HG03097 (cell line): ENCODE results near the gene DNAJB8.

Source experiments
- ATAC-seq: cut with Tn5 transposase; IDR thresholded peaks from one replicate; pipeline ENCODE4 v1.9.1; 2021; ENCODE audit not compliant: unreplicated experiment, low FRiP score

DNAJB8 gene

GRCh38 chr3:128429751-128430150 is 36.9 kb downstream of the DNAJB8 start:
- ATAC-seq, result no peak

- no peak for ATAC-seq
These were observed 37.4 kb downstream of the DNAJB8 start for GRCh38 chr3:128429275-128429674.

GRCh38 chr3:128427872-128428822 is 38.5 kb downstream of the DNAJB8 start:
- ATAC-seq, result no peak

GRCh38 chr3:128427175-128427857 is 39.4 kb downstream of the DNAJB8 start:
- ATAC-seq, result no peak

- ATAC-seq, result peak; percentile 59
These were observed 40.4 kb downstream of the DNAJB8 start for GRCh38 chr3:128426128-128426921.

- ATAC-seq, result no peak
These were observed 40.9 kb downstream of the DNAJB8 start for GRCh38 chr3:128425846-128426127.

- ATAC-seq, result no peak
These were observed 41.4 kb downstream of the DNAJB8 start for GRCh38 chr3:128425142-128425845.

GRCh38 chr3:128424508-128425069 is 42.1 kb downstream of the DNAJB8 start:
- no peak for ATAC-seq

GRCh38 chr3:128423525-128424147 is 43.1 kb downstream of the DNAJB8 start:
- no peak for ATAC-seq

GRCh38 chr3:128422762-128423524 is 43.7 kb downstream of the DNAJB8 start:
- ATAC-seq, result no peak

GRCh38 chr3:128421966-128422365 is 44.7 kb downstream of the DNAJB8 start:
- ATAC-seq, result no peak

- ATAC-seq, result no peak
These were observed 45.3 kb downstream of the DNAJB8 start for GRCh38 chr3:128421439-128421836.

- ATAC-seq, result no peak
These were observed 45.8 kb downstream of the DNAJB8 start for GRCh38 chr3:128420720-128421438.

GRCh38 chr3:128420289-128420688 is 46.4 kb downstream of the DNAJB8 start:
- no peak for ATAC-seq

- no peak for ATAC-seq
These were observed 47.4 kb downstream of the DNAJB8 start for GRCh38 chr3:128419311-128419710.

GRCh38 chr3:128418900-128419299 is 47.8 kb downstream of the DNAJB8 start:
- no peak for ATAC-seq

- ATAC-seq, result no peak
These were observed 50.0 kb downstream of the DNAJB8 start for GRCh38 chr3:128416578-128417211.
